HEK293 (cell line): ENCODE measurements around the gene PDYN.

Source experiments
- CTCF ChIA-PET: fragments of 350-600 bp; formaldehyde crosslinking; extraction: SDS; loops from one replicate; lab custom pipeline; 2021; ENCODE audit warnings: antibody characterized with exemption; lab: Yijun Ruan, JAX
- POLR2A ChIA-PET: fragments of 300-600 bp; formaldehyde crosslinking; extraction: SDS; loops from one replicate; lab custom pipeline; 2020; ENCODE audit warnings: antibody characterized with exemption, inconsistent platforms; lab: Yijun Ruan, JAX
- H3K27ac ChIP-seq: fragments of 200-500 bp; sonication (Bioruptor generic); 2 replicates; pipeline ENCODE4 v1.5.1; 2014; ENCODE audit warnings: low read depth, low read length, control low read depth, inconsistent platforms; ENCODE audit errors: extremely low read depth
- H3K36me3 ChIP-seq, 2 experiments: fragments of 200-500 bp in 1 of 2; sonication (Bioruptor generic) in 1 of 2; 1 replicate in 1 of 2; 2 replicates in 1 of 2; pipeline ENCODE4 v1.5.1; 2014 to 2017; ENCODE audit warnings: inconsistent platforms in 2 of 2, low read length in 2 of 2; ENCODE audit not compliant: control insufficient read depth in 2 of 2, insufficient read depth in 1 of 2
- H3K4me1 ChIP-seq: fragments of 200-500 bp; sonication (Bioruptor generic); 2 replicates; pipeline ENCODE4 v1.5.1; 2014; ENCODE audit warnings: mild to moderate bottlenecking, low read length, inconsistent platforms; ENCODE audit not compliant: control insufficient read depth, insufficient read depth
- H3K4me3 ChIP-seq: 2 replicates; pipeline ENCODE4 v1.5.1; 2011; ENCODE audit warnings: low read depth, mild to moderate bottlenecking, control low read depth, low read length, moderate library complexity
- H3K9me3 ChIP-seq: fragments of 200-500 bp; sonication (Bioruptor generic); 2 replicates; pipeline ENCODE4 v1.5.1; 2014; ENCODE audit warnings: low read depth, low read length, inconsistent platforms; ENCODE audit not compliant: control insufficient read depth, insufficient read depth
- AEBP2 ChIP-seq: fragments of 450-650 bp; formaldehyde crosslinking; IDR thresholded peaks from 2 replicates; pipeline ENCODE4 v1.5.1; 2016; ENCODE audit warnings: missing biosample characterization, missing genetic modification characterization, borderline replicate concordance
- BCL11A ChIP-seq: fragments of 450-650 bp; formaldehyde crosslinking; IDR thresholded peaks from 2 replicates; pipeline ENCODE4 v1.5.1; 2016; ENCODE audit warnings: low read depth, missing biosample characterization, missing genetic modification characterization
- HIC1 ChIP-seq: fragments of 450-650 bp; formaldehyde crosslinking; IDR thresholded peaks from 2 replicates; pipeline ENCODE4 v1.5.1; 2016; ENCODE audit warnings: missing biosample characterization, missing genetic modification characterization
- HOXA7 ChIP-seq: sonication (generic); formaldehyde crosslinking; IDR thresholded peaks from 2 replicates; pipeline ENCODE4 v1.8.1; 2022; ENCODE audit warnings: missing genetic modification reagents, borderline replicate concordance
- INSM2 ChIP-seq: fragments of 450-650 bp; formaldehyde crosslinking; IDR thresholded peaks from 2 replicates; pipeline ENCODE4 v1.5.1; 2016; ENCODE audit warnings: missing biosample characterization, missing genetic modification characterization
- OVOL3 ChIP-seq: fragments of 450-650 bp; formaldehyde crosslinking; IDR thresholded peaks from 2 replicates; pipeline ENCODE4 v1.5.1; 2016; ENCODE audit warnings: missing biosample characterization, missing genetic modification characterization
- SP2 ChIP-seq: fragments of 450-650 bp; formaldehyde crosslinking; IDR thresholded peaks from 2 replicates; pipeline ENCODE4 v1.5.1; 2016; ENCODE audit warnings: missing biosample characterization, missing genetic modification characterization
- SP7 ChIP-seq: fragments of 450-650 bp; formaldehyde crosslinking; IDR thresholded peaks from 2 replicates; pipeline ENCODE4 v1.5.1; 2016; ENCODE audit warnings: missing biosample characterization, missing genetic modification characterization
- YY1 ChIP-seq: fragments of 450-650 bp; formaldehyde crosslinking; IDR thresholded peaks from 2 replicates; pipeline ENCODE4 v1.5.1; 2018; ENCODE audit warnings: missing biosample characterization, missing genetic modification characterization
- ZBTB17 ChIP-seq: fragments of 450-650 bp; formaldehyde crosslinking; IDR thresholded peaks from 2 replicates; pipeline ENCODE4 v1.5.1; 2016; ENCODE audit warnings: missing biosample characterization, missing genetic modification characterization
- ZNF146 ChIP-seq: fragments of 450-650 bp; formaldehyde crosslinking; IDR thresholded peaks from 2 replicates; pipeline ENCODE4 v1.5.1; 2016; ENCODE audit warnings: missing biosample characterization, missing genetic modification characterization
- ZNF155 ChIP-seq: fragments of 450-650 bp; formaldehyde crosslinking; IDR thresholded peaks from 2 replicates; pipeline ENCODE4 v1.5.1; 2016; ENCODE audit warnings: missing biosample characterization, missing genetic modification characterization
- ZNF274 ChIP-seq, 2 experiments: fragments of 200-500 bp in 1 of 2; fragments of 450-650 bp in 1 of 2; sonication (Bioruptor generic) in 1 of 2; formaldehyde crosslinking in 1 of 2; IDR thresholded peaks; 2 replicates each; pipeline versions ENCODE4 v1.5.1 to v1.6.1; 2014 to 2016; ENCODE audit warnings: borderline replicate concordance in 1 of 2, inconsistent platforms in 1 of 2, low read length in 1 of 2, missing biosample characterization in 1 of 2, missing genetic modification characterization in 1 of 2
- ZNF354C ChIP-seq: fragments of 450-650 bp; formaldehyde crosslinking; IDR thresholded peaks from 2 replicates; pipeline ENCODE4 v1.5.1; 2016; ENCODE audit warnings: missing biosample characterization, missing genetic modification characterization, low read depth, borderline replicate concordance
- ZNF513 ChIP-seq: fragments of 450-650 bp; IDR thresholded peaks from 2 replicates; pipeline ENCODE4 v1.5.1; 2018; ENCODE audit warnings: missing biosample characterization, missing genetic modification characterization
- ZNF585B ChIP-seq: fragments of 450-650 bp; formaldehyde crosslinking; IDR thresholded peaks from 2 replicates; pipeline ENCODE4 v1.5.1; 2016; ENCODE audit warnings: missing biosample characterization, missing genetic modification characterization
- ZNF639 ChIP-seq: fragments of 450-650 bp; formaldehyde crosslinking; IDR thresholded peaks from 2 replicates; pipeline ENCODE4 v1.5.1; 2016; ENCODE audit warnings: missing biosample characterization, missing genetic modification characterization
- ZNF785 ChIP-seq: fragments of 450-650 bp; formaldehyde crosslinking; IDR thresholded peaks from 2 replicates; pipeline ENCODE4 v1.5.1; 2016; ENCODE audit warnings: missing biosample characterization, missing genetic modification characterization
- ZNF830 ChIP-seq: fragments of 450-650 bp; IDR thresholded peaks from 2 replicates; pipeline ENCODE4 v1.5.0; 2018; ENCODE audit warnings: missing biosample characterization, missing genetic modification characterization, low read depth, mild to moderate bottlenecking, moderate library complexity

Gene PDYN

GRCh38 chr20:1937316-1937976 lies 56.4 kb downstream of the PDYN start:
- Histone ChIP-seq H3K4me3 (no peak overlapping the region), H3K4me1 (no peaks in the 10 kb centered on the region), H3K9me3 (no peaks in the 10 kb centered on the region), H3K36me3 (peaks cover 0 to 5% of the 10 kb centered on the region in 2 experiments; a peak in 1 of 3 replicates), H3K27ac (no peak overlapping the region)
- TF ChIP-seq OVOL3 = no peak
- TF ChIP-seq ZNF830 = no peak
- ChIA-PET CTCF (no interaction called here), POLR2A (no interaction called here)

- CTCF ChIA-PET = no interaction called here
- TF ChIP-seq AEBP2 (tag by site-specific recombination) (no peak), SP2 (tag by site-specific recombination) (no peak), ZBTB17 (tag by site-specific recombination) (peak; percentile 95)
- TF ChIP-seq, all 188 proteins: peak for 1
- POLR2A ChIA-PET = no interaction called here
These were observed 58.0 kb downstream of the PDYN start for GRCh38 chr20:1935696-1936366.

GRCh38 chr20:1934721-1935573 lies 58.9 kb downstream of the PDYN start:
- TF ChIP-seq HIC1 (tag by site-specific recombination) = no peak
- no peak for TF ChIP-seq INSM2 (tag by site-specific recombination)
- no peak for TF ChIP-seq BCL11A
- TF ChIP-seq HOXA7 (CRISPR knock-in tag) = no peak
- no peak for TF ChIP-seq YY1 (tag by site-specific recombination)
- no peak for TF ChIP-seq ZNF785 (tag by site-specific recombination)
- TF ChIP-seq ZNF274 (IDR thresholded peaks at IDR 0.05; ENCODE audit: low read length) = no peak
- no peak for TF ChIP-seq ZNF274 (tag by site-specific recombination; IDR thresholded peaks at IDR 0.05; ENCODE audit: borderline replicate concordance)
- no peak for TF ChIP-seq ZNF639 (tag by site-specific recombination)
- TF ChIP-seq ZNF513 (tag by site-specific recombination) = no peak
- no peak for TF ChIP-seq ZNF585B
- TF ChIP-seq SP7 (tag by site-specific recombination) = no peak
- no peak for TF ChIP-seq ZNF354C (tag by site-specific recombination)
- no peak for TF ChIP-seq ZNF146 (tag by site-specific recombination)
- TF ChIP-seq ZNF155 (tag by site-specific recombination) = no peak
- Histone ChIP-seq H3K4me3 (no peak overlapping the region), H3K36me3 (peaks cover 0 to 5% of the 10 kb centered on the region in 2 experiments; a peak in 1 of 3 replicates), H3K9me3 (no peaks in the 10 kb centered on the region), H3K4me1 (no peaks in the 10 kb centered on the region), H3K27ac (no peak overlapping the region)
- CTCF ChIA-PET = interaction anchor here (0.6 to 1.4 kb wide), 2 partner anchors 16 to 237 kb away, joined by 4 to 8 read pairs; no protein-coding TSS in a partner anchor
- POLR2A ChIA-PET = interaction anchor here (1.2 kb wide), 1 partner anchor 12 kb away, joined by 4 read pairs; no protein-coding TSS in a partner anchor

More at GRCh38 chr20:1935696-1936366, 58.0 kb downstream of the PDYN start:
- no peaks in the 10 kb centered on the region for H3K4me1 ChIP-seq
- H3K9me3 ChIP-seq = no peaks in the 10 kb centered on the region
- peaks cover 0 to 5% of the 10 kb centered on the region in 2 experiments; a peak in 1 of 3 replicates for H3K36me3 ChIP-seq
- no peak overlapping the region for H3K4me3 ChIP-seq
- H3K27ac ChIP-seq = no peak overlapping the region
